ENCODE measurements around the gene ZNF343. TPM values are rescaled to one million over a fixed set of nuclear protein-coding genes. Genes with fewer than 3 reads are reported as not detected.

The ZNF343 gene
- total RNA-seq, 4 donors from 2014 or later = 7.9 to 19.2 (median 13.5) TPM

- no peaks in the 10 kb centered on the region for H3K4me1 ChIP-seq
- peaks cover 2% of the 10 kb centered on the region for H3K36me3 ChIP-seq
- peaks cover 5% of the 10 kb centered on the region for H3K9me3 ChIP-seq
- H3K27me3 ChIP-seq = no peaks in the 10 kb centered on the region
- TF ChIP-seq CTCF (IDR thresholded peaks at IDR 0.05) = no peak
- TF ChIP-seq POLR2AphosphoS5 (IDR thresholded peaks at IDR 0.05) = no peak
- TF ChIP-seq POLR2A (IDR thresholded peaks at IDR 0.05) = no peak
- no peak for TF ChIP-seq EP300 (IDR thresholded peaks at IDR 0.05)
- no peak overlapping the region for H3K27ac ChIP-seq
- DNase-seq (ENCODE audit: low spot score in 2 of 2) = no peak
- H3K4me3 ChIP-seq = no peak overlapping the region
- 91% methylated on average over 6 of the region's 9 CpGs for WGBS
These were observed 32.6 kb downstream of the ZNF343 start for GRCh38 chr20:2475850-2476741.

DNA sequence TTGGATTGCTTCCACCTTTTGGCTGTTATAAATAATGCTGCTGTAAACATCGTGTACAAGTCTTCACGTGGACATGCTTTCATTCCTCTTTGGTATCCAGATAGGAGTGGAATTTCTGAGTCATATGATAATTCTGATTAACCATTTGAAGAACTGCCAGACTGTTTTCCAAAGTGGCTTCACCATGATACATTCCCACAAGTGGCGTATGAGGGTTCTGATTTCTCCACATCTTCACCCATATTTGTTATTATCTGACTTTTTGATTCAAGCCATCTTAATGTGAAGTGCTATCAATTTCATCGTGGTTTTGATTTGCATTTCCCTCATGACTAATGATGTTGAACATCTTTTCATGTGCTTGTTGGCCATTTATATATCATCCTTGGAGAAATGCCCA lies 35.2 kb downstream of the ZNF343 start:
- H3K4me1 ChIP-seq = peaks cover 14% of the 10 kb centered on the region
- TF ChIP-seq POLR2AphosphoS5 (IDR thresholded peaks at IDR 0.05) (no peak), EP300 (IDR thresholded peaks at IDR 0.05) (no peak), CTCF (IDR thresholded peaks at IDR 0.05) (no peak), POLR2A (IDR thresholded peaks at IDR 0.05) (no peak)
- H3K27ac ChIP-seq = no peak overlapping the region
- no peaks in the 10 kb centered on the region for H3K27me3 ChIP-seq
- WGBS = 33% methylated on average over 4 of the region's 4 CpGs
- no peak for DNase-seq (ENCODE audit: low spot score in 2 of 2)
- H3K4me3 ChIP-seq = no peak overlapping the region
- no peaks in the 10 kb centered on the region for H3K9me3 ChIP-seq
- H3K36me3 ChIP-seq = no peaks in the 10 kb centered on the region

DNA sequence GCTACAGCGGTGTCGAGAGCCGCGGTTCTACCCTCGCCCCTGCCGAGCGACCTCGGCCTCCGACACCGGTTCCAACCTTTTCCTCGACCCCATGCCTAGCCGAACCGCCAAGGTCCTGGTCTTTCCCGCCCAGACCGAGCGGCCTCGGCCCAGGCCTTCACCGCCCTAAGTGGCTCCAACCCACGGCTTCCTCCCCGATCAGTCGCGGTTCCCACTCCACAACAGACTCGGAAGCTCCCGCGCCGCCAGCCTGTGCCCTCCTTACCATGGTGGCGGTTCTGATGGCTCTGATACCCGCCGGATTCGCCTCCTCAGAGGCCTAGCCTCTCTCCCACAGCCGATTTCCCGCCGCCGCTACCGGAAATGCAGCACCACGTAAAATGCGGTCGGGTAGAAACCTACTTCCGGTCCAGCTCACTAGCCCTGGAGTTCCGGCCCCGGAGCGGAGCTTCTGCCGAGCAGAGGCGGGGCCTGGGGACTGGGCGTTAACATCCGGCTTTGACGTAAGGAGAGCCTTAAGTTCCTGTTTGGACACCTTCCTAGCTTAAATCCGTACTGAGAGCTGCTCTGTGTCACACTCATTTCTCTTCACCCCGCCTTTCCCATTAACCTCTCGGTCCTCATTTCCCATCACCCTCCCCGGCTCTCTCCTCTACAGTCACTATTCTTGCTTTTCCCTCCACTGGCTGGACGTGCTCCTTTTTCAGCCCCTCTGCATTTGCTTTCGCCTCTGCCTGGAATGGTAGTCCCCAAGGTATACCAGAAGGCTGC lies 38.1 kb downstream of the ZNF343 start, which contains the start of gene SNRPB:
Gene SNRPB, minus strand, starts transcription at position 367 of the 771 bp plus-strand sequence. Its CDS starts 99 bp downstream, at position 268.
- peak; percentile 98 to 99 for DNase-seq (ENCODE audit: low spot score in 2 of 2)
- Histone ChIP-seq H3K27me3 (no peaks in the 10 kb centered on the region), H3K36me3 (peaks cover 21% of the 10 kb centered on the region), H3K27ac (peak within 1 kb of the TSS; percentile 89), H3K4me1 (peaks cover 21% of the 10 kb centered on the region), H3K9me3 (no peaks in the 10 kb centered on the region), H3K4me3 (peak within 1 kb of the TSS; percentile 78)
- TF ChIP-seq POLR2AphosphoS5 (IDR thresholded peaks at IDR 0.05) (peak; percentile 87 to 95 (median 90)), CTCF (IDR thresholded peaks at IDR 0.05) (no peak), POLR2A (IDR thresholded peaks at IDR 0.05) (peak; percentile 39 to 90), EP300 (IDR thresholded peaks at IDR 0.05) (no peak)
- under 1% methylated on average over 44 of the region's 53 CpGs for WGBS

GRCh38 chr20:2469991-2470422 lies 38.7 kb downstream of the ZNF343 start:
- H3K27me3 ChIP-seq = no peaks in the 10 kb centered on the region
- WGBS = under 1% methylated on average over 19 of the region's 19 CpGs
- H3K4me1 ChIP-seq = peaks cover 21% of the 10 kb centered on the region
- H3K36me3 ChIP-seq = peaks cover 27% of the 10 kb centered on the region
- DNase-seq (ENCODE audit: low spot score in 2 of 2) = peak in 1 of 2 donors; percentile 69
- TF ChIP-seq EP300 (IDR thresholded peaks at IDR 0.05) (no peak), CTCF (IDR thresholded peaks at IDR 0.05) (no peak), POLR2AphosphoS5 (IDR thresholded peaks at IDR 0.05) (no peak), POLR2A (IDR thresholded peaks at IDR 0.05) (no peak)
- H3K4me3 ChIP-seq = peak overlapping the region; percentile 78
- H3K27ac ChIP-seq = peak overlapping the region; percentile 89
- no peaks in the 10 kb centered on the region for H3K9me3 ChIP-seq
